ENCODE data around the gene MEGF11. TPM values are rescaled to one million over a fixed set of nuclear protein-coding genes. Genes with fewer than 3 reads are reported as not detected.

Gene MEGF11
- total RNA-seq, 1 experiment from 2014 or later: not detected

- Histone ChIP-seq H3K79me2 (ENCODE audit: low read depth) (no peaks in the 10 kb centered on the region), H3K27me3 (ENCODE audit: insufficient read depth, low read depth) (peaks cover 30% of the 10 kb centered on the region), H3K4me2 (no peak overlapping the region), H3K36me3 (ENCODE audit: low read depth) (no peaks in the 10 kb centered on the region), H3K9me2 (ENCODE audit: insufficient read depth) (no peaks in the 10 kb centered on the region), H3K9me3 (ENCODE audit: insufficient read depth, low read depth) (no peaks in the 10 kb centered on the region), H2AFZ (no peak overlapping the region), H4K20me1 (ENCODE audit: insufficient read depth) (no peaks in the 10 kb centered on the region), H3K4me1 (replicated peaks; ENCODE audit: insufficient read depth) (no peaks in the 10 kb centered on the region), H3K27ac (no peak overlapping the region), H3K4me3 (no peak overlapping the region), H3F3A (ENCODE audit: insufficient read depth, low read depth) (no peaks in the 10 kb centered on the region)
- ChIA-PET CTCF (no interaction called here), POLR2A (ENCODE audit: unreplicated experiment) (no interaction called here)
- no peak for DNase-seq
- BruUV-seq (replicated peaks): no TSS peak
- no peak for TF ChIP-seq CTCF (conservative IDR thresholded peaks at IDR 0.05)
- no peak for TF ChIP-seq EZH2 (IDR thresholded peaks at IDR 0.05; ENCODE audit: low read depth)
- intact Hi-C loops (cut with micrococcal nuclease; ENCODE audit: unreplicated experiment): no loop called here
Observed at GRCh38 chr15:66099950-66100671, 153.4 kb downstream of the MEGF11 start.

- POLR2A ChIA-PET (ENCODE audit: unreplicated experiment): no interaction called here
- no peak for DNase-seq
- H4K20me1 ChIP-seq (ENCODE audit: insufficient read depth): no peaks in the 10 kb centered on the region
- no peak overlapping the region for H3K4me3 ChIP-seq
- CTCF ChIA-PET: interaction anchor here (0.6 kb wide), 1 partner anchor 17 kb away, joined by 3 read pairs; no protein-coding TSS in a partner anchor
- intact Hi-C loops (cut with micrococcal nuclease; ENCODE audit: unreplicated experiment): no loop called here
- no peak for TF ChIP-seq EZH2 (IDR thresholded peaks at IDR 0.05; ENCODE audit: low read depth)
- TF ChIP-seq CTCF (conservative IDR thresholded peaks at IDR 0.05): no peak
- H3K27me3 ChIP-seq (ENCODE audit: insufficient read depth, low read depth): peaks cover 23% of the 10 kb centered on the region
- no peaks in the 10 kb centered on the region for H3K79me2 ChIP-seq (ENCODE audit: low read depth)
- no TSS peak for BruUV-seq (replicated peaks)
- H3K9me3 ChIP-seq (ENCODE audit: insufficient read depth, low read depth): no peaks in the 10 kb centered on the region
- no peak overlapping the region for H3K4me2 ChIP-seq
- no peaks in the 10 kb centered on the region for H3K36me3 ChIP-seq (ENCODE audit: low read depth)
- H3K27ac ChIP-seq: no peak overlapping the region
- no peaks in the 10 kb centered on the region for H3F3A ChIP-seq (ENCODE audit: insufficient read depth, low read depth)
- no peaks in the 10 kb centered on the region for H3K9me2 ChIP-seq (ENCODE audit: insufficient read depth)
- H3K4me1 ChIP-seq (replicated peaks; ENCODE audit: insufficient read depth): no peaks in the 10 kb centered on the region
- H2AFZ ChIP-seq: no peak overlapping the region
Observed at GRCh38 chr15:66098022-66098363, 155.6 kb downstream of the MEGF11 start.

GRCh38 chr15:66097151-66098021 is 156.2 kb downstream of the MEGF11 start:
- TF ChIP-seq EZH2 (IDR thresholded peaks at IDR 0.05; ENCODE audit: low read depth) (no peak), CTCF (conservative IDR thresholded peaks at IDR 0.05) (no peak)
- POLR2A ChIA-PET (ENCODE audit: unreplicated experiment): no interaction called here
- CTCF ChIA-PET: interaction anchor here (0.6 kb wide), 1 partner anchor 17 kb away, joined by 3 read pairs; no protein-coding TSS in a partner anchor

More at GRCh38 chr15:66097151-66098021, 156.2 kb downstream of the MEGF11 start:
- no peaks in the 10 kb centered on the region for H3K79me2 ChIP-seq (ENCODE audit: low read depth)
- no peaks in the 10 kb centered on the region for H3K36me3 ChIP-seq (ENCODE audit: low read depth)
- no peak overlapping the region for H3K27ac ChIP-seq
- H3K9me3 ChIP-seq (ENCODE audit: insufficient read depth, low read depth): no peaks in the 10 kb centered on the region
- intact Hi-C loops (cut with micrococcal nuclease; ENCODE audit: unreplicated experiment): no loop called here
- H3K4me1 ChIP-seq (replicated peaks; ENCODE audit: insufficient read depth): no peaks in the 10 kb centered on the region
- no TSS peak for BruUV-seq (replicated peaks)
- no peaks in the 10 kb centered on the region for H3F3A ChIP-seq (ENCODE audit: insufficient read depth, low read depth)
- no peaks in the 10 kb centered on the region for H4K20me1 ChIP-seq (ENCODE audit: insufficient read depth)
- DNase-seq: no peak
- no peaks in the 10 kb centered on the region for H3K9me2 ChIP-seq (ENCODE audit: insufficient read depth)
- no peak overlapping the region for H3K4me3 ChIP-seq
- no peak overlapping the region for H2AFZ ChIP-seq
- no peak overlapping the region for H3K4me2 ChIP-seq
- H3K27me3 ChIP-seq (ENCODE audit: insufficient read depth, low read depth): peaks cover 23% of the 10 kb centered on the region
